K562 (cell line): ENCODE data around the gene ISG20L2. TPM values are rescaled to one million over a fixed set of nuclear protein-coding genes. Genes with fewer than 3 reads are reported as not detected.
A peak's percentile ranks its signal among the peaks of the same experiment; 100 is the strongest.

Source experiments
- CBX3 ChIP-seq, 2 experiments: IDR thresholded peaks; 1 replicate in 1 of 2; 2 replicates in 1 of 2; pipeline ENCODE4 v1.6.1; 2012; ENCODE audit warnings: inconsistent platforms in 2 of 2, low read length in 2 of 2, borderline replicate concordance in 1 of 2, control low read depth in 1 of 2
- CXXC5 ChIP-seq: fragments of 250-450 bp; sonication (Bioruptor Pico); IDR thresholded peaks from 2 replicates; pipeline ENCODE4 v1.8.0; 2022; ENCODE audit warnings: inconsistent platforms, mild to moderate bottlenecking, moderate library complexity
- EP300 ChIP-seq: IDR thresholded peaks from 2 replicates; pipeline ENCODE4 v1.6.1; 2012; ENCODE audit warnings: low read length, improper control_type of control experiment
- ETV5 ChIP-seq: sonication (generic); formaldehyde crosslinking; IDR thresholded peaks from 2 replicates; pipeline ENCODE4 v1.4.0; 2020; ENCODE audit warnings: low read depth, mild to moderate bottlenecking, missing genetic modification reagents
- KDM1A ChIP-seq, 2 experiments: fragments of 450-650 bp; IDR thresholded peaks; 2 replicates each; pipeline ENCODE4 v1.6.1; 2016; ENCODE audit warnings: mild to moderate bottlenecking in 2 of 2
- MAZ ChIP-seq, 2 experiments: fragments of 450-650 bp in 1 of 2; sonication (generic) in 1 of 2; formaldehyde crosslinking; IDR thresholded peaks in 1 of 2; conservative IDR thresholded peaks in 1 of 2; 2 replicates each; pipeline versions ENCODE4 v1.4.0 to v1.5.0; 2020; ENCODE audit warnings: mild to moderate bottlenecking in 1 of 2, missing genetic modification reagents in 1 of 2
- MXI1 ChIP-seq: IDR thresholded peaks from 2 replicates; pipeline ENCODE4 v1.6.1; 2011; ENCODE audit warnings: low read depth, mild to moderate bottlenecking, improper control_type of control experiment, low read length
- MYC ChIP-seq, 2 experiments: fragments of 250-450 bp in 1 of 2; sonication (Bioruptor Pico) in 1 of 2; IDR thresholded peaks; 2 replicates each; pipeline versions ENCODE4 v1.5.1 to v1.6.1; 2012 to 2021; ENCODE audit warnings: low read depth in 2 of 2, borderline replicate concordance in 1 of 2, improper control_type of control experiment in 1 of 2, low read length in 1 of 2, mild to moderate bottlenecking in 1 of 2, moderate library complexity in 1 of 2
- POLR2AphosphoS5 ChIP-seq: IDR thresholded peaks from 2 replicates; pipeline ENCODE4 v1.6.1; 2011; ENCODE audit warnings: mild to moderate bottlenecking, low read depth, low read length, moderate library complexity; ENCODE audit not compliant: control insufficient read depth, insufficient read depth
- RBM39 ChIP-seq: fragments of 200-400 bp; formaldehyde crosslinking; optimal IDR thresholded peaks from 2 replicates; pipeline ENCODE3; 2018; ENCODE audit warnings: low read depth, low read length
- polyA plus RNA-seq, 8 experiments: library from polyadenylated mRNA; depleted of rRNA in 4 of 8; stranded (reverse) in 5 of 8; unstranded in 3 of 8; fragments of >200 nt; fragmentation: Nextera tagmentation in 2 of 8; fragmentation: Illumina TruSeq in 1 of 8; extraction: Ambion mirVana in 2 of 8; extraction: Trizol in 1 of 8; gene quantifications; 2 replicates each; pipeline versions ENCODE4 v1.2.1 to v1.2.3, GENCODE V29; 2011 to 2014; ENCODE audit warnings: inconsistent platforms in 1 of 8, missing spikeins in 1 of 8
- total RNA-seq, 7 experiments: library from RNA; depleted of rRNA in 6 of 7; stranded (reverse); fragments of >200 nt in 6 of 7; fragmentation: Illumina TruSeq in 2 of 7; extraction: Trizol in 2 of 7; gene quantifications; 2 replicates each; pipeline versions ENCODE4 v1.2.1 to v1.2.3, GENCODE V29; 2011 to 2021; ENCODE audit warnings: low replicate concordance in 1 of 7
- TF ChIP-seq, protein P1 (sequence below): sonication (generic); formaldehyde crosslinking; IDR thresholded peaks from 2 replicates; pipeline ENCODE4 v1.8.0; 2023; ENCODE audit warnings: mild to moderate bottlenecking, missing genetic modification reagents
- TF ChIP-seq, protein P2 (sequence below), 2 experiments: fragments of 150-350 bp in 1 of 2; IDR thresholded peaks; 2 replicates each; pipeline ENCODE4 v1.6.1; 2012 to 2016; ENCODE audit warnings: low read depth in 2 of 2, low read length in 2 of 2, mild to moderate bottlenecking in 1 of 2, moderate library complexity in 1 of 2
- TF ChIP-seq, protein P3 (sequence below): fragments of 150-350 bp; IDR thresholded peaks from 2 replicates; pipeline ENCODE4 v1.6.1; 2014; ENCODE audit warnings: low read depth, mild to moderate bottlenecking, low read length, borderline replicate concordance
- TF ChIP-seq, protein P4 (sequence below): IDR thresholded peaks from 2 replicates; pipeline ENCODE4 v1.6.1; 2011; ENCODE audit warnings: borderline replicate concordance, low read depth, mild to moderate bottlenecking, moderate library complexity, low read length; ENCODE audit not compliant: insufficient read depth, poor library complexity, severe bottlenecking

Gene ISG20L2
- total and polyA plus RNA-seq, 9 of the 15 experiments (the other 6 are each of a cell fraction or from before 2014, with no cell fraction given): 21.3 to 130 (median 50.3) TPM

DNA sequence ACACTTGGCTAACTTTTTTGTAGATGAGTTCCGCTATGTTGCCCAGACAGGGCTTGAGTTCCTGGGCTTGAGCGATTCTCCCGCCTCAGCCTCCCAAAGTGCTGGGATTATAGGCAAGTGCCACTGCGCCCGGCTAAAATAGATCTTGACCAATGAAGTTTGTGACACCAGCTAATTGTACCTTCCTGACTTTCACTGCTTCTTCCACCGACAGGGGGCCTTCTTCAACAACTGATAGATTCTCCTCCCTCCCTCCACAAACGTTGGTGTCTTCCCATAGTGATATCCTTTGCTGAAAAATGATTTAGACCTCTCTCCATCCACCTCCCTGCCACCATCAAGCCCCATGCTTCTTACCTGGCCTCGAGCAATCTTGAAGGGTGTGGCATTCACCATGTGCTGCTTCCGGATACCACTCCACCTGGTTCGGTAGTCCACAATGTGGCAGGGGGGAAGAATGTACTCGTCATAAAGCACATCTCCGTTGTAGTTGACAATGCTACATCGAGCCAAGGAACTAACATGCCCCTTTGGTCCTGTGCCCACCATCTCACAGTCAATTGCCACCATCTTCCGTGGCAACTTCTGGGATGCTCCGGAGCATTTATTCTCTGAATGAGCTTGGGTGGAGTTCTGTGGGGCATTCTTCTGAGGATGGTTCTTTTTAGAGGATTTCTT lies 1.9 kb downstream of the ISG20L2 start (continued):
- TF ChIP-seq, protein P1, sequence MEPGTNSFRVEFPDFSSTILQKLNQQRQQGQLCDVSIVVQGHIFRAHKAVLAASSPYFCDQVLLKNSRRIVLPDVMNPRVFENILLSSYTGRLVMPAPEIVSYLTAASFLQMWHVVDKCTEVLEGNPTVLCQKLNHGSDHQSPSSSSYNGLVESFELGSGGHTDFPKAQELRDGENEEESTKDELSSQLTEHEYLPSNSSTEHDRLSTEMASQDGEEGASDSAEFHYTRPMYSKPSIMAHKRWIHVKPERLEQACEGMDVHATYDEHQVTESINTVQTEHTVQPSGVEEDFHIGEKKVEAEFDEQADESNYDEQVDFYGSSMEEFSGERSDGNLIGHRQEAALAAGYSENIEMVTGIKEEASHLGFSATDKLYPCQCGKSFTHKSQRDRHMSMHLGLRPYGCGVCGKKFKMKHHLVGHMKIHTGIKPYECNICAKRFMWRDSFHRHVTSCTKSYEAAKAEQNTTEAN (CRISPR knock-in tag): 0 out of 2 replicates have a peak, but pooled peaks have one; percentile 22
- TF ChIP-seq EP300 (0 out of 2 replicates have a peak, but pooled peaks have one; percentile 11), KDM1A (IDR thresholded peaks at IDR 0.05) (peak in 1 of 2 experiments; percentile 8; a peak in 1 of 4 replicates), POLR2AphosphoS5 (0 out of 2 replicates have a peak, but pooled peaks have one; percentile 25), CXXC5 (0 out of 2 replicates have a peak, but pooled peaks have one; percentile 15), MAZ (CRISPR knock-in tag; conservative IDR thresholded peaks at IDR 0.05 in 1 of 2, IDR thresholded peaks at IDR 0.05 in 1 of 2) (peak in 1 of 2 experiments; percentile 59; a peak in 3 of 4 replicates), CBX3 (IDR thresholded peaks at IDR 0.05; ENCODE audit: borderline replicate concordance in 1 of 2, low read length in 2 of 2) (0 out of 3 replicates have a peak, but pooled peaks of 1 of the 2 experiments have one; percentile 14), MXI1 (0 out of 2 replicates have a peak, but pooled peaks have one; percentile 41), RBM39 (peak; percentile 32), ETV5 (CRISPR knock-in tag) (0 out of 2 replicates have a peak, but pooled peaks have one; percentile 32), MYC (IDR thresholded peaks at IDR 0.05; ENCODE audit: low read depth, low read length) (peak; percentile 33; the same call in 1 of the 2 replicates), MYC (CRISPR knock-in tag; IDR thresholded peaks at IDR 0.05; ENCODE audit: borderline replicate concordance, low read depth) (no peak)
- TF ChIP-seq, protein P2, sequence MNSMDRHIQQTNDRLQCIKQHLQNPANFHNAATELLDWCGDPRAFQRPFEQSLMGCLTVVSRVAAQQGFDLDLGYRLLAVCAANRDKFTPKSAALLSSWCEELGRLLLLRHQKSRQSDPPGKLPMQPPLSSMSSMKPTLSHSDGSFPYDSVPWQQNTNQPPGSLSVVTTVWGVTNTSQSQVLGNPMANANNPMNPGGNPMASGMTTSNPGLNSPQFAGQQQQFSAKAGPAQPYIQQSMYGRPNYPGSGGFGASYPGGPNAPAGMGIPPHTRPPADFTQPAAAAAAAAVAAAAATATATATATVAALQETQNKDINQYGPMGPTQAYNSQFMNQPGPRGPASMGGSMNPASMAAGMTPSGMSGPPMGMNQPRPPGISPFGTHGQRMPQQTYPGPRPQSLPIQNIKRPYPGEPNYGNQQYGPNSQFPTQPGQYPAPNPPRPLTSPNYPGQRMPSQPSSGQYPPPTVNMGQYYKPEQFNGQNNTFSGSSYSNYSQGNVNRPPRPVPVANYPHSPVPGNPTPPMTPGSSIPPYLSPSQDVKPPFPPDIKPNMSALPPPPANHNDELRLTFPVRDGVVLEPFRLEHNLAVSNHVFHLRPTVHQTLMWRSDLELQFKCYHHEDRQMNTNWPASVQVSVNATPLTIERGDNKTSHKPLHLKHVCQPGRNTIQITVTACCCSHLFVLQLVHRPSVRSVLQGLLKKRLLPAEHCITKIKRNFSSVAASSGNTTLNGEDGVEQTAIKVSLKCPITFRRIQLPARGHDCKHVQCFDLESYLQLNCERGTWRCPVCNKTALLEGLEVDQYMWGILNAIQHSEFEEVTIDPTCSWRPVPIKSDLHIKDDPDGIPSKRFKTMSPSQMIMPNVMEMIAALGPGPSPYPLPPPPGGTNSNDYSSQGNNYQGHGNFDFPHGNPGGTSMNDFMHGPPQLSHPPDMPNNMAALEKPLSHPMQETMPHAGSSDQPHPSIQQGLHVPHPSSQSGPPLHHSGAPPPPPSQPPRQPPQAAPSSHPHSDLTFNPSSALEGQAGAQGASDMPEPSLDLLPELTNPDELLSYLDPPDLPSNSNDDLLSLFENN (IDR thresholded peaks at IDR 0.05; ENCODE audit: low read depth in 2 of 2, low read length in 2 of 2): no peak
- TF ChIP-seq, protein P3, sequence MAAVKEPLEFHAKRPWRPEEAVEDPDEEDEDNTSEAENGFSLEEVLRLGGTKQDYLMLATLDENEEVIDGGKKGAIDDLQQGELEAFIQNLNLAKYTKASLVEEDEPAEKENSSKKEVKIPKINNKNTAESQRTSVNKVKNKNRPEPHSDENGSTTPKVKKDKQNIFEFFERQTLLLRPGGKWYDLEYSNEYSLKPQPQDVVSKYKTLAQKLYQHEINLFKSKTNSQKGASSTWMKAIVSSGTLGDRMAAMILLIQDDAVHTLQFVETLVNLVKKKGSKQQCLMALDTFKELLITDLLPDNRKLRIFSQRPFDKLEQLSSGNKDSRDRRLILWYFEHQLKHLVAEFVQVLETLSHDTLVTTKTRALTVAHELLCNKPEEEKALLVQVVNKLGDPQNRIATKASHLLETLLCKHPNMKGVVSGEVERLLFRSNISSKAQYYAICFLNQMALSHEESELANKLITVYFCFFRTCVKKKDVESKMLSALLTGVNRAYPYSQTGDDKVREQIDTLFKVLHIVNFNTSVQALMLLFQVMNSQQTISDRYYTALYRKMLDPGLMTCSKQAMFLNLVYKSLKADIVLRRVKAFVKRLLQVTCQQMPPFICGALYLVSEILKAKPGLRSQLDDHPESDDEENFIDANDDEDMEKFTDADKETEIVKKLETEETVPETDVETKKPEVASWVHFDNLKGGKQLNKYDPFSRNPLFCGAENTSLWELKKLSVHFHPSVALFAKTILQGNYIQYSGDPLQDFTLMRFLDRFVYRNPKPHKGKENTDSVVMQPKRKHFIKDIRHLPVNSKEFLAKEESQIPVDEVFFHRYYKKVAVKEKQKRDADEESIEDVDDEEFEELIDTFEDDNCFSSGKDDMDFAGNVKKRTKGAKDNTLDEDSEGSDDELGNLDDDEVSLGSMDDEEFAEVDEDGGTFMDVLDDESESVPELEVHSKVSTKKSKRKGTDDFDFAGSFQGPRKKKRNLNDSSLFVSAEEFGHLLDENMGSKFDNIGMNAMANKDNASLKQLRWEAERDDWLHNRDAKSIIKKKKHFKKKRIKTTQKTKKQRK: no peak
- TF ChIP-seq, protein P4, sequence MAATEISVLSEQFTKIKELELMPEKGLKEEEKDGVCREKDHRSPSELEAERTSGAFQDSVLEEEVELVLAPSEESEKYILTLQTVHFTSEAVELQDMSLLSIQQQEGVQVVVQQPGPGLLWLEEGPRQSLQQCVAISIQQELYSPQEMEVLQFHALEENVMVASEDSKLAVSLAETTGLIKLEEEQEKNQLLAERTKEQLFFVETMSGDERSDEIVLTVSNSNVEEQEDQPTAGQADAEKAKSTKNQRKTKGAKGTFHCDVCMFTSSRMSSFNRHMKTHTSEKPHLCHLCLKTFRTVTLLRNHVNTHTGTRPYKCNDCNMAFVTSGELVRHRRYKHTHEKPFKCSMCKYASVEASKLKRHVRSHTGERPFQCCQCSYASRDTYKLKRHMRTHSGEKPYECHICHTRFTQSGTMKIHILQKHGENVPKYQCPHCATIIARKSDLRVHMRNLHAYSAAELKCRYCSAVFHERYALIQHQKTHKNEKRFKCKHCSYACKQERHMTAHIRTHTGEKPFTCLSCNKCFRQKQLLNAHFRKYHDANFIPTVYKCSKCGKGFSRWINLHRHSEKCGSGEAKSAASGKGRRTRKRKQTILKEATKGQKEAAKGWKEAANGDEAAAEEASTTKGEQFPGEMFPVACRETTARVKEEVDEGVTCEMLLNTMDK: peak; percentile 85
